Measurements from ENCODE around the gene SDC3.

The SDC3 gene

GRCh38 chr1:30905916-30906620 is 2.5 kb downstream of the SDC3 start:
- Histone ChIP-seq H3K4me1 (ENCODE audit: control insufficient read depth in 1 of 2, insufficient read depth in 1 of 2, low read depth in 1 of 2, low read length in 1 of 2) (peaks cover 2 to 4% of the 10 kb centered on the region in 2 experiments), H3K36me3 (no peaks in the 10 kb centered on the region), H3K9me3 (no peaks in the 10 kb centered on the region), H3K4me3 (ENCODE audit: low read depth in 1 of 2, low read length in 1 of 2) (no peak overlapping the region), H3K27ac (no peak overlapping the region), H3K27me3 (peaks cover 97% of the 10 kb centered on the region)
- TF ChIP-seq CTCF (IDR thresholded peaks at IDR 0.05) = no peak

- H3K4me1 ChIP-seq (ENCODE audit: control insufficient read depth in 1 of 2, insufficient read depth in 1 of 2, low read depth in 1 of 2, low read length in 1 of 2) = peaks cover 0 to 4% of the 10 kb centered on the region in 2 experiments
- H3K27me3 ChIP-seq = peaks cover 97% of the 10 kb centered on the region
- TF ChIP-seq CTCF (IDR thresholded peaks at IDR 0.05) = no peak
- H3K27ac ChIP-seq = no peak overlapping the region
- no peak overlapping the region for H3K4me3 ChIP-seq (ENCODE audit: low read depth in 1 of 2, low read length in 1 of 2)
- no peaks in the 10 kb centered on the region for H3K36me3 ChIP-seq
- no peaks in the 10 kb centered on the region for H3K9me3 ChIP-seq
These were observed 3.2 kb downstream of the SDC3 start for GRCh38 chr1:30905403-30905802.

GRCh38 chr1:30904962-30905335 is 3.6 kb downstream of the SDC3 start:
- TF ChIP-seq CTCF (IDR thresholded peaks at IDR 0.05) = no peak
- Histone ChIP-seq H3K27me3 (peaks cover 97% of the 10 kb centered on the region), H3K4me1 (ENCODE audit: control insufficient read depth in 1 of 2, insufficient read depth in 1 of 2, low read depth in 1 of 2, low read length in 1 of 2) (peaks cover 0 to 4% of the 10 kb centered on the region in 2 experiments), H3K9me3 (no peaks in the 10 kb centered on the region), H3K4me3 (ENCODE audit: low read depth in 1 of 2, low read length in 1 of 2) (no peak overlapping the region), H3K27ac (no peak overlapping the region), H3K36me3 (no peaks in the 10 kb centered on the region)

- Histone ChIP-seq H3K27me3 (peaks cover 97% of the 10 kb centered on the region), H3K27ac (no peak overlapping the region), H3K36me3 (no peaks in the 10 kb centered on the region), H3K9me3 (no peaks in the 10 kb centered on the region), H3K4me1 (ENCODE audit: control insufficient read depth in 1 of 2, insufficient read depth in 1 of 2, low read depth in 1 of 2, low read length in 1 of 2) (peaks cover 0 to 4% of the 10 kb centered on the region in 2 experiments), H3K4me3 (ENCODE audit: low read depth in 1 of 2, low read length in 1 of 2) (no peak overlapping the region)
- no peak for TF ChIP-seq CTCF (IDR thresholded peaks at IDR 0.05)
These were observed 4.2 kb downstream of the SDC3 start for GRCh38 chr1:30904191-30904961.

GRCh38 chr1:30903343-30904034 is 5.1 kb downstream of the SDC3 start:
- Histone ChIP-seq H3K36me3 (no peaks in the 10 kb centered on the region), H3K4me3 (ENCODE audit: low read depth in 1 of 2, low read length in 1 of 2) (no peak overlapping the region), H3K27ac (no peak overlapping the region), H3K4me1 (ENCODE audit: control insufficient read depth in 1 of 2, insufficient read depth in 1 of 2, low read depth in 1 of 2, low read length in 1 of 2) (peaks cover 0 to 4% of the 10 kb centered on the region in 2 experiments), H3K27me3 (peaks cover 98% of the 10 kb centered on the region), H3K9me3 (no peaks in the 10 kb centered on the region)
- no peak for TF ChIP-seq CTCF (IDR thresholded peaks at IDR 0.05)
